H1 (cell line): ENCODE data around the gene OCRL. TPM values are rescaled to one million over a fixed set of nuclear protein-coding genes. Genes with fewer than 3 reads are reported as not detected.

Experiments
- BACH1 ChIP-seq: IDR thresholded peaks from 2 replicates; pipeline ENCODE4 v1.6.1; 2012; ENCODE audit warnings: low read length, improper control_type of control experiment
- BCL11A ChIP-seq, 2 experiments: IDR thresholded peaks; one replicate each; pipeline ENCODE4 v1.6.1; 2011; ENCODE audit warnings: low read depth in 2 of 2, low read length in 2 of 2, mild to moderate bottlenecking in 2 of 2
- CHD7 ChIP-seq: fragments of 300-600 bp; sonication (generic); IDR thresholded peaks from 2 replicates; pipeline ENCODE4 v1.7.1; 2012; ENCODE audit warnings: low read length, moderate library complexity, mild to moderate bottlenecking, inconsistent platforms; ENCODE audit not compliant: insufficient replicate concordance
- JUN ChIP-seq: IDR thresholded peaks from 2 replicates; pipeline ENCODE4 v1.6.1; 2011; ENCODE audit warnings: low read depth, mild to moderate bottlenecking, improper control_type of control experiment, low read length
- polyA plus RNA-seq, 7 experiments: library from polyadenylated mRNA; depleted of rRNA in 3 of 7; stranded (reverse) in 5 of 7; unstranded in 2 of 7; fragments of >200 nt in 5 of 7; fragments of 200-250 nt in 2 of 7; gene quantifications; 1 replicate in 5 of 7; 2 replicates in 1 of 7; 4 replicates in 1 of 7; pipeline versions ENCODE4 v1.2.1 to v1.2.3, GENCODE V29; 2011 to 2013; ENCODE audit warnings: missing spikeins in 2 of 7, mixed read lengths in 2 of 7
- total RNA-seq: library from RNA; stranded (reverse); fragmentation: NEBNext Ultra II Directional; extraction: Animal tissue kit (Norgen Biotek cat#: 25700); gene quantifications from 2 replicates; pipeline ENCODE4 v1.2.1, GENCODE V29; 2021

Gene OCRL
- total and polyA plus RNA-seq, 2 of the 8 experiments (the other 6 are each of a cell fraction or from before 2014, with no cell fraction given) = 12.7 to 15.1 TPM

DNA sequence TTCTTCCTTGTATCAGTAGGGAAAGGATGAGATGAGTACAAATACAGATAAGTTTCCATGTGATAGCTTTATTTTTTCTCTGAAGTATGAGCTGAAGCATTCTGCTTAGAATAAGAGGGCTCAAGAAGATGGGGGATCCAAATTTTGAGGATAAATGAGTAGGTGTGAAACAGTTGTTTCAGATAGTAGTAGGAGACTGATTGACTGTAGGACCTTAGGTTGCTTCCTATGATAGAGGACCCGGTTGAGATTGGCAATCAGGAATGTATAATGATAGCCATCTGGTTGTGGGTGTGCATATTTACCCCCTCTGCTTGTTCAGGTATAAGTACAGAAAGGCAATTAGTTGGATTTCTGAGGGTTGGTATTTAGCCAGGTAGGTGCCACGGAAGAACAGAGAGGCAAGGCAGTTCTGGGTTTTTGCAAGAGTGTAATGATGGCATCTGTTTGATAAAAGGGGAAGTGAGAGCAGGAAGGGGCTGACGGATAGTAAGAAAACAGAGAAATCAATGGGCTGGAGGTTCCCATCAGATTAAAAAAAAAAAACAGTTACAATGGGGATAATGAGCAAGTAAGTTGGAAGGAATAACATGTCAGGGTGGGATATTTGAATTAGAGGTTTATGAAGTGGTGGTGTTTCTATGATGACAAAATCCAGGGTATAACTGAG is 13.7 kb downstream of the OCRL start (continued):
- TF ChIP-seq CHD7 (no peak), BCL11A (IDR thresholded peaks at IDR 0.05; ENCODE audit: low read depth in 2 of 2, low read length in 2 of 2) (no peak), BACH1 (no peak), JUN (no peak)
